ENCODE measurements around the gene NTM.

Gene NTM

GRCh38 chr11:131750692-131751091 lies 380.3 kb downstream of the NTM start:
- no peak for DNase-seq

- no peak for DNase-seq
These were observed 384.3 kb downstream of the NTM start for GRCh38 chr11:131754671-131755070.

GRCh38 chr11:131756479-131757110 lies 386.2 kb downstream of the NTM start:
- DNase-seq, result no peak

- DNase-seq, result no peak
These were observed 388.3 kb downstream of the NTM start for GRCh38 chr11:131758726-131759125.

- DNase-seq, result no peak
These were observed 388.7 kb downstream of the NTM start for GRCh38 chr11:131759140-131759539.

GRCh38 chr11:131760091-131761061 lies 390.0 kb downstream of the NTM start:
- no peak for DNase-seq

GRCh38 chr11:131762346-131763110 lies 392.1 kb downstream of the NTM start:
- DNase-seq, result no peak

- DNase-seq, result no peak
These were observed 392.9 kb downstream of the NTM start for GRCh38 chr11:131763193-131763890.

GRCh38 chr11:131764126-131764525 lies 393.7 kb downstream of the NTM start:
- DNase-seq, result no peak

GRCh38 chr11:131764649-131765048 lies 394.2 kb downstream of the NTM start:
- DNase-seq, result no peak

GRCh38 chr11:131766637-131767036 lies 396.2 kb downstream of the NTM start:
- no peak for DNase-seq

GRCh38 chr11:131767421-131767820 lies 397.0 kb downstream of the NTM start:
- DNase-seq, result no peak

GRCh38 chr11:131770801-131771200 lies 400.4 kb downstream of the NTM start:
- DNase-seq, result no peak

- DNase-seq, result no peak
These were observed 401.1 kb downstream of the NTM start for GRCh38 chr11:131771471-131771870.

- DNase-seq, result no peak
These were observed 403.2 kb downstream of the NTM start for GRCh38 chr11:131773626-131774025.

GRCh38 chr11:131776211-131776610 lies 405.8 kb downstream of the NTM start:
- DNase-seq, result no peak

- DNase-seq, result no peak
These were observed 415.4 kb downstream of the NTM start for GRCh38 chr11:131785801-131786200.

- DNase-seq, result no peak
These were observed 416.7 kb downstream of the NTM start for GRCh38 chr11:131787119-131787518.

GRCh38 chr11:131790586-131790985 lies 420.2 kb downstream of the NTM start:
- no peak for DNase-seq

GRCh38 chr11:131792243-131792642 lies 421.8 kb downstream of the NTM start:
- DNase-seq, result no peak

GRCh38 chr11:131796089-131796488 lies 425.7 kb downstream of the NTM start:
- DNase-seq, result no peak

- DNase-seq, result no peak
These were observed 426.1 kb downstream of the NTM start for GRCh38 chr11:131796541-131796940.

GRCh38 chr11:131800452-131800851 lies 430.0 kb downstream of the NTM start:
- no peak for DNase-seq
